ENCODE results near the gene AMBRA1. TPM values are rescaled to one million over a fixed set of nuclear protein-coding genes. Genes with fewer than 3 reads are reported as not detected.

The AMBRA1 gene
- total and polyA plus RNA-seq, 4 donors = 21.3 to 29.6 (median 28.4) TPM

- H3K27ac ChIP-seq (ENCODE audit: low read depth, low read length) = no peak overlapping the region
- H3K9me3 ChIP-seq (ENCODE audit: control insufficient read depth, insufficient read depth, low read length) = no peaks in the 10 kb centered on the region
- no peaks in the 10 kb centered on the region for H3K36me3 ChIP-seq (ENCODE audit: control insufficient read depth, insufficient read depth, low read length)
- H3K4me1 ChIP-seq (ENCODE audit: control insufficient read depth, insufficient read depth, low read length) = peaks cover 4% of the 10 kb centered on the region
- no peaks in the 10 kb centered on the region for H3K27me3 ChIP-seq (ENCODE audit: control insufficient read depth, insufficient read depth, low read length)
- no peak overlapping the region for H3K4me3 ChIP-seq (ENCODE audit: low read depth, low read length)
- no peak for DNase-seq (ENCODE audit: low read depth in 4 of 6, low spot score in 6 of 6)
- 88% methylated on average over 4 of the region's 7 CpGs for WGBS (ENCODE audit: insufficient coverage)
Measured at GRCh38 chr11:46557684-46558151, 36.1 kb downstream of the AMBRA1 start.

- H3K27ac ChIP-seq (ENCODE audit: low read depth, low read length) = no peak overlapping the region
- no peaks in the 10 kb centered on the region for H3K36me3 ChIP-seq (ENCODE audit: control insufficient read depth, insufficient read depth, low read length)
- no peak for DNase-seq (ENCODE audit: low read depth in 4 of 6, low spot score in 6 of 6)
- peaks cover 4% of the 10 kb centered on the region for H3K4me1 ChIP-seq (ENCODE audit: control insufficient read depth, insufficient read depth, low read length)
- no peaks in the 10 kb centered on the region for H3K27me3 ChIP-seq (ENCODE audit: control insufficient read depth, insufficient read depth, low read length)
- no peaks in the 10 kb centered on the region for H3K9me3 ChIP-seq (ENCODE audit: control insufficient read depth, insufficient read depth, low read length)
- no peak overlapping the region for H3K4me3 ChIP-seq (ENCODE audit: low read depth, low read length)
- no CpG with 5 or more reads among the region's 2 CpGs for WGBS (ENCODE audit: insufficient coverage)
Measured at GRCh38 chr11:46555267-46556054, 38.4 kb downstream of the AMBRA1 start.

- 86% methylated on average over 1 of the region's 5 CpGs for WGBS (ENCODE audit: insufficient coverage)
- no peak overlapping the region for H3K27ac ChIP-seq (ENCODE audit: low read depth, low read length)
- no peaks in the 10 kb centered on the region for H3K36me3 ChIP-seq (ENCODE audit: control insufficient read depth, insufficient read depth, low read length)
Measured at GRCh38 chr11:46554213-46555147, 39.3 kb downstream of the AMBRA1 start.

GRCh38 chr11:46553814-46554212 lies 40.0 kb downstream of the AMBRA1 start:
- 43% methylated on average over 1 of the region's 1 CpG for WGBS (ENCODE audit: insufficient coverage)
- H3K27ac ChIP-seq (ENCODE audit: low read depth, low read length) = no peak overlapping the region
- H3K27me3 ChIP-seq (ENCODE audit: control insufficient read depth, insufficient read depth, low read length) = no peaks in the 10 kb centered on the region

More at GRCh38 chr11:46554213-46555147, 39.3 kb downstream of the AMBRA1 start:
- Histone ChIP-seq H3K9me3 (ENCODE audit: control insufficient read depth, insufficient read depth, low read length) (no peaks in the 10 kb centered on the region), H3K4me3 (ENCODE audit: low read depth, low read length) (no peak overlapping the region), H3K4me1 (ENCODE audit: control insufficient read depth, insufficient read depth, low read length) (peaks cover 4% of the 10 kb centered on the region), H3K27me3 (ENCODE audit: control insufficient read depth, insufficient read depth, low read length) (no peaks in the 10 kb centered on the region)
- no peak for DNase-seq (ENCODE audit: low read depth in 4 of 6, low spot score in 6 of 6)

GRCh38 chr11:46551261-46551660 lies 42.6 kb downstream of the AMBRA1 start:
- Histone ChIP-seq H3K9me3 (ENCODE audit: control insufficient read depth, insufficient read depth, low read length) (no peaks in the 10 kb centered on the region), H3K36me3 (ENCODE audit: control insufficient read depth, insufficient read depth, low read length) (peaks cover 9% of the 10 kb centered on the region), H3K4me1 (ENCODE audit: control insufficient read depth, insufficient read depth, low read length) (peaks cover 4% of the 10 kb centered on the region), H3K27me3 (ENCODE audit: control insufficient read depth, insufficient read depth, low read length) (no peaks in the 10 kb centered on the region), H3K27ac (ENCODE audit: low read depth, low read length) (no peak overlapping the region), H3K4me3 (ENCODE audit: low read depth, low read length) (no peak overlapping the region)
- DNase-seq (ENCODE audit: low read depth in 4 of 6, low spot score in 6 of 6) = no peak
- WGBS (ENCODE audit: insufficient coverage) = 95% methylated on average over 4 of the region's 7 CpGs

More at GRCh38 chr11:46553814-46554212, 40.0 kb downstream of the AMBRA1 start:
- Histone ChIP-seq H3K36me3 (ENCODE audit: control insufficient read depth, insufficient read depth, low read length) (no peaks in the 10 kb centered on the region), H3K4me1 (ENCODE audit: control insufficient read depth, insufficient read depth, low read length) (peaks cover 4% of the 10 kb centered on the region), H3K4me3 (ENCODE audit: low read depth, low read length) (no peak overlapping the region), H3K9me3 (ENCODE audit: control insufficient read depth, insufficient read depth, low read length) (no peaks in the 10 kb centered on the region)
- DNase-seq (ENCODE audit: low read depth in 4 of 6, low spot score in 6 of 6) = no peak

GRCh38 chr11:46547579-46547978 lies 46.2 kb downstream of the AMBRA1 start:
- Histone ChIP-seq H3K4me3 (ENCODE audit: low read depth, low read length) (no peak overlapping the region), H3K27me3 (ENCODE audit: control insufficient read depth, insufficient read depth, low read length) (no peaks in the 10 kb centered on the region), H3K9me3 (ENCODE audit: control insufficient read depth, insufficient read depth, low read length) (no peaks in the 10 kb centered on the region), H3K4me1 (ENCODE audit: control insufficient read depth, insufficient read depth, low read length) (no peaks in the 10 kb centered on the region), H3K36me3 (ENCODE audit: control insufficient read depth, insufficient read depth, low read length) (peaks cover 34% of the 10 kb centered on the region), H3K27ac (ENCODE audit: low read depth, low read length) (no peak overlapping the region)
- no CpG with 5 or more reads among the region's 5 CpGs for WGBS (ENCODE audit: insufficient coverage)
- DNase-seq (ENCODE audit: low read depth in 4 of 6, low spot score in 6 of 6) = no peak

- Histone ChIP-seq H3K36me3 (ENCODE audit: control insufficient read depth, insufficient read depth, low read length) (peaks cover 48% of the 10 kb centered on the region), H3K4me3 (ENCODE audit: low read depth, low read length) (no peak overlapping the region), H3K27ac (ENCODE audit: low read depth, low read length) (no peak overlapping the region), H3K4me1 (ENCODE audit: control insufficient read depth, insufficient read depth, low read length) (no peaks in the 10 kb centered on the region), H3K27me3 (ENCODE audit: control insufficient read depth, insufficient read depth, low read length) (no peaks in the 10 kb centered on the region), H3K9me3 (ENCODE audit: control insufficient read depth, insufficient read depth, low read length) (no peaks in the 10 kb centered on the region)
- no CpG with 5 or more reads among the region's 1 CpG for WGBS (ENCODE audit: insufficient coverage)
- DNase-seq (ENCODE audit: low read depth in 4 of 6, low spot score in 6 of 6) = no peak
Measured at GRCh38 chr11:46543564-46543963, 50.3 kb downstream of the AMBRA1 start.

- H3K27me3 ChIP-seq (ENCODE audit: control insufficient read depth, insufficient read depth, low read length) = no peaks in the 10 kb centered on the region
- 90% methylated on average over 13 of the region's 16 CpGs for WGBS (ENCODE audit: insufficient coverage)
- H3K9me3 ChIP-seq (ENCODE audit: control insufficient read depth, insufficient read depth, low read length) = no peaks in the 10 kb centered on the region
- peak in 1 of 6 donors; percentile 36 for DNase-seq (ENCODE audit: low read depth in 4 of 6, low spot score in 6 of 6)
- H3K36me3 ChIP-seq (ENCODE audit: control insufficient read depth, insufficient read depth, low read length) = peaks cover 43% of the 10 kb centered on the region
- H3K4me1 ChIP-seq (ENCODE audit: control insufficient read depth, insufficient read depth, low read length) = no peaks in the 10 kb centered on the region
- H3K27ac ChIP-seq (ENCODE audit: low read depth, low read length) = no peak overlapping the region
- no peak overlapping the region for H3K4me3 ChIP-seq (ENCODE audit: low read depth, low read length)
Measured at GRCh38 chr11:46541593-46542371, 52.0 kb downstream of the AMBRA1 start.

GRCh38 chr11:46540807-46541206 lies 53.0 kb downstream of the AMBRA1 start:
- H3K36me3 ChIP-seq (ENCODE audit: control insufficient read depth, insufficient read depth, low read length) = peaks cover 35% of the 10 kb centered on the region
- no peak for DNase-seq (ENCODE audit: low read depth in 4 of 6, low spot score in 6 of 6)

More at GRCh38 chr11:46540807-46541206, 53.0 kb downstream of the AMBRA1 start:
- H3K4me1 ChIP-seq (ENCODE audit: control insufficient read depth, insufficient read depth, low read length) = no peaks in the 10 kb centered on the region
- no peaks in the 10 kb centered on the region for H3K9me3 ChIP-seq (ENCODE audit: control insufficient read depth, insufficient read depth, low read length)
- WGBS (ENCODE audit: insufficient coverage) = 100% methylated on average over 2 of the region's 4 CpGs
- H3K27me3 ChIP-seq (ENCODE audit: control insufficient read depth, insufficient read depth, low read length) = no peaks in the 10 kb centered on the region
- H3K27ac ChIP-seq (ENCODE audit: low read depth, low read length) = no peak overlapping the region
- no peak overlapping the region for H3K4me3 ChIP-seq (ENCODE audit: low read depth, low read length)

Measured in spinal cord (tissue), 10 donors.